Measurements from ENCODE around the gene DISP1.
"Not testable (repeated sequence)": the region's sequence is repeated elsewhere in the genome, so short reads cannot be mapped to it uniquely, and the experiment has no call there.

DISP1 gene

DNA sequence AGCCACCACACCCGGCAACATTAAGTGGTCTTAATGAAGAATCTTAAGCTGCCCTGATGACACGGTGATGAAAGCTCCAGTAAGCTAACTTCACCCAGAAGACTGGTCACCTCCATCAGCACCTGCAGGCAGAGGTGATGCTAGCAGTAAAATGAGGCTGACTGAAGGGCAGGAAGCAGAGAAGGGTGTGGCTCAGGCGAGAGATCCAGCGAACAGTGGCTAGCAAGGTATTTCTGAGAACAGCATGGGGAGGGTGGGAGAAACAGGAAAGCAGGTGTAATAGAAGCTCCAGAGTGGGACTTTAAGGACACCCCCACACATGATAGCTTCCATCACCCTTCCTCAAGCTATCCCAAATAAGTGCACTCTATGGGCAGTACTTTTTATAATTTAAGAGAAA is 15.9 kb upstream of the DISP1 start:
- DNase-seq: no peak

DNA sequence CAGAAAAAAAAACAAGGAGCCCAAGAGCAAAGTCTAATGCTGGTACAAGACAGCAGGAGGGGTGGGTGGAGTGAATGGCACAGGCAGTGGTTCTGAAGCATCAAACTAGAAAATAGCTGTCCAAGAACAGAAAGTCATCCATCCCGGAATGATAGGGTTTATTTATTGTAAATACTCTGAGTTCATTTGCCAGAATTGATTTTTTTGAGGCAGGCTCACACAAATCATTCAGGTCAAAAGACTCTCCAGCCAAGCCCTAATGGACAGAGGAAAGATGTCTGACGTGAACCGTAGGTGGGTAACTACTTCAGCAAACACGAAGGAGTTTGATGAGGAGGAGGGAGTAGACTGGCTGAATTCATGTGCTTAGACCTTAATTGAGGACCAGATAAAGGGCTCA is 13.8 kb upstream of the DISP1 start:
- no peak for DNase-seq

GRCh38 chr1:222811671-222812070 is 3.2 kb upstream of the DISP1 start:
- DNase-seq: no peak

DNA sequence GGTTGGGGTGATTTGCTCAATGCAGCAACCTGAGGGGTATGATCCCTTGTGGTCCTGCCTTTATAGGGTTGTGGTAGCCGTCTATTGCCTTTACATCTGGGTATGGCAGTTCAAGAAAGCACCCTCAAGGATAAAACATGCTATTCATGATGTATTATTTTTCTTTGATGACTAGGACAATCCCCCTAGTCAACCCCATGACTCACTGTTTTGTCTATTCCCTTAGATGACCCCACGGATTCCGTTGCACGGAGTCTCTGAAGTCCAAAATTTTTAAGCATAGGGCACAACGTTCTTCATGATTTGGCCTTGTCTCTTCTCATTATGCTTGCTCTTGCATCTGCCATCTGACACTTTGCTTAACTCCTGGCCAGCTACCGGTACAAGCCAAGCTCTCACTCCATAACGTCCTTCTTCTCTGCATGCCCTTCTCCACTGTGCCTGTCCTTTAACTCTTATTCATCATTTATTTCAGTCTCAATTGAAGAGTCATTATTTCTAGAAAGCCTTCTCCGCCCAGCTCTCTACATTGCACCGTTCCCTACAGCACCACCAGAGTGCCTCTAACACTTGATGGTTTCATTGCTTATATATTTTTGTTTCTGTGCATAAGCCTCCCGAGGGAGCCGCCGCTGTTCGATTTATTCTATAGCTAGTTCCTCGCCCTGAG is 838 bp upstream of the DISP1 start:
- no peak for DNase-seq

DNA sequence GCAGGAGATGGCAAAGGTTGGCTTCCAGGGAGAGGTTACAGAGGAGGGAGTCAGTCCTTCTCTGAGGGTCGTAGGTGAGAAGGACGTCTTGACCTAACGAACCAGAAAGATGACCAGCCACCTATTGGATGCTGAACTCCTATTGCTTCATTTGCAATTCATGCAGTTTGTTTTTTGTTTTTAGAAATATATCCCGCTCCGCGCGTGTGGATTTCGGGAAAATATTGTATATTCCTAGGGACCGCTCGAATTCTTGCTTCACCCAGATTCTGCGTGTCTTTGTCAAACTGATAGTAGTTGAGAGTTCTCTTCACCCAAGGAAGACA is 564 bp downstream of the DISP1 start:
- DNase-seq: no peak

DNA sequence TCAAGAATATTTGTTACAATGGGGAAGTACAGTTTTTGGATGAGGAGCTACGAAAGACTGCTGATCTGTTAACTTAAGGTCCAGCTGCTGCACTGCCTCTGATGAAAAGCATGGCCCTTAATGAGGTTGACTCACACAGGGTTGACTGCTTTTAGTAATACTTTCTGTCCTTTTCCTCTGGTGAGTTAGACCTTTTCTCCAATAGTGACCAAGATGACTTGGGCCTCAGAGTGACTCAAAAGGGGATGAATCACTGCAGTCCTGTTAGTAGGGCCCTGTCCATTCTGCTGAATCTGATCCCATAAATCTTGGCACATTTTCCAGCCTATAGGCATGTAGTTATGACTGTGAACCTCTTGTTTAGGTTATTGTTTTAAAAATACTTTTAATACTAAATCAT is 2.7 kb downstream of the DISP1 start:
- no peak for DNase-seq

GRCh38 chr1:222818171-222818570 is 3.3 kb downstream of the DISP1 start:
- no peak for DNase-seq

- DNase-seq: no peak
Observed at GRCh38 chr1:222820171-222820712, 5.4 kb downstream of the DISP1 start.

- no peak for DNase-seq
Observed at GRCh38 chr1:222821239-222821638, 6.4 kb downstream of the DISP1 start.

DNA sequence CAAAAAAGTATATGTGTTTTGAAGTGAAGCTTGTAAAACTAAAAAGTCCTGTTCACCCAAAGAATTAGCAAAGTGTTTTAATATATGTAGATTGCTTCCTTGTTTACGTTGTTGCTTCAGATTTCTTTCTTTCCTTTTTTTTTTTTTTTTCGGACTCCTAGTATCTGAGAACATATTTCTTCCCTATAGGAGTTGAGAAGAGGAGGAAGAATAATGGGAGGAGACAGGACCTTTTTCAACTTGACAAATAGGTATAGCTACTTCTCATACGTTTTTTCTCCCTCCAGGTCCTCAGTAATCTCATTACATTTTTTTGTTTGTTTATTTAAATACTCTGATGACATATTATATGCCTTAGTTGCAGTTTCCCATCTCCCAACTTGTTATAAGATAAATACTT is 8.9 kb downstream of the DISP1 start:
- DNase-seq: no peak

GRCh38 chr1:222824641-222825040 is 9.8 kb downstream of the DISP1 start:
- no peak for DNase-seq

GRCh38 chr1:222828939-222829338 is 14.1 kb downstream of the DISP1 start:
- no peak for DNase-seq

DNA sequence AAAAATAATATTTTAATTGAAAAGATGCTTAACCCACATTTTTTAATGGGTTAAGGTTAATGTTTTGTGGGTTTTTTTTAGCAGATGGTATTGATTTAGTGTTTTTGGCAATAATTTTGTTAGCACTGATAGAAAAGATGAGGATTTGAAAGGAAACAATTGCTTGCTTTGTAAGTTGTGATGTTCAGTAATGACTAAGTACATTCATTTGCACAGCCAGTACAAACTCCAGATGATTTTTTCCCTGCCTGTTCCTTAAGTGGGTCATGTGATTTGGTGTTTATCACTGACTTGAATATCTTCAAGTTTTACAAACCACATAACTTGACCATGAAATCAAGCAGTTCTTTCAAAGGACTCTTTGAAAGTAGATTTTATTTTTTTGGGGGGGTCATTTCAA is 15.0 kb downstream of the DISP1 start:
- DNase-seq: no peak

GRCh38 chr1:222833356-222833876 is 18.6 kb downstream of the DISP1 start:
- DNase-seq: no peak

DNA sequence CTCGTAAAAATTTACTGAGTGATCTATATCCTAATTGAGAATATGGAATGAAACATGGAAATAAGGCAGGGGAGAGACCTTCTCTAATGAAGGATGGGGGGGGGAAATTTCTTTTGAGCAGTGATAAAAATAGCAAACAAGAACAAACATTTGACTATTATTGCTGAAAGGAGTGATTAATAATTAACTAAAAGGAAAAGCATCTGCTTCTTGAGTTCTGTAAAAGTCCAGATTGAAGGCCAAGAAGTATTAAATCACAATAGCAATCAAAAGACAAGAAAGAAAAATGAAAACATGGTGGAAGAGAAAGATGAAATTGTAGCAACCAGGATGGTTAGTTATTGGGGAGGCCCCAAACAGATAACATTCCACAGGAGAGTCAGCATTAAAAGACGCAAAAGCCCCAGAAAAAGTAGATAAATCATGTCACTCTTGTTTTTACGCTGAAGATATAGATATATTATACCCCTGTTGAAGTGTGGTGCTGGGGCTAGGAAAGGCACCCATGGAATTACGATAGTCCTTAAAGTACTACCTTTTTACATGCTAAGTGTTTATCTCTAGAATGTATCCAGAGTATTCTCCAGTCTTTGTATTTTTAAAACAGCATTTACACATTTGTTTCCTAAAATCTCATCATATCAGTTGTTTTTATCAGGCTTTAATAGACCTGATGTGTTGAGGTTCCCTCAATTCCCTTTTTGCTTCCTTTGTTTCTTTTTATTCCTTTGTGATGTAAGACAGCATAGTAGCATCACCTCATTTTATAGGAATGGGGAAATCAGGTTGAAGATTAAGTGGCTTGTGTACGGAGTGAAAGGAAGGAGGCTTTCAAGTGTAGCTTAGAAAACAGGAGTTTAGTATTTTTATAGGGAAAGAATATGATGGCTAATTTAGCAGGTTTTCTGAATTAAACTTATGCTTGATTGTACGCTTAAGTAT is 28.9 kb downstream of the DISP1 start:
- DNase-seq: no peak

DNA sequence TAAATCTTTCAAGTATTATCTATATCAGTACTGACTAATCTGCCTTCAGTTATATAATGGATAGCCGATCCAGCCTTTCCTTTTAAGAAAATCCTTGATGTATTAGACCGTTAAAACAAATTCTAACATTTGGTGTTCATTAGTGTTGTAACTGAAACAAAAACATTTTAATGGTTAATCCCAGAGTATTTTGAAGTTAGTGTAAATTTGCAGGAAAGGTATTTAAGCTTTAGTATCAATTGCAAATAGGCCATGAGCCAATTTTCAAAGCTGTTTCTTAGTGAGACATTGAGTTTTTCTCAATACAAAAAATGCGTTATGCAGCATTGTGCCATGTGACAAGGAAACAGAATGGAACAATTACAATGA is 29.6 kb downstream of the DISP1 start:
- DNase-seq: no peak

- DNase-seq: no peak
Observed at GRCh38 chr1:222845763-222846162, 30.9 kb downstream of the DISP1 start.

DNA sequence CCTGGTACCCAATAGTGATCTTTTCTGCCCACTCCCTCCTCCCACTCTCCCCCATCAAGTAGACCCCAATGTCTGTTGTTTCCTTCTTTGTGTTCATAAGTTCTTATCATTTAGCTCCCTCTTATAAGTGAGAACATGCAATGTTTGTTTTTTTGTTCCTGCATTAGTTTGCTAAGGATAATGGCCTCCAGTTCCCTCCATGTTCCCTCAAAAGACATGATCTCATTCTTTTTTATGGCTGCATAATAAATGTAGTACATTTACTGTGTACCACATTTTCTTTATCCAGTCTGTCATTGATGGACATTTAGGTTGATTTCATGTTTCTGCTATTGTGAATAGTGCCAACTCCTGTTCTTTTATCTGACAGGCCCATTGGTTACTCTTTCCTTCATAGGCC is 35.7 kb downstream of the DISP1 start:
- not testable (repeated sequence) for DNase-seq

DNA sequence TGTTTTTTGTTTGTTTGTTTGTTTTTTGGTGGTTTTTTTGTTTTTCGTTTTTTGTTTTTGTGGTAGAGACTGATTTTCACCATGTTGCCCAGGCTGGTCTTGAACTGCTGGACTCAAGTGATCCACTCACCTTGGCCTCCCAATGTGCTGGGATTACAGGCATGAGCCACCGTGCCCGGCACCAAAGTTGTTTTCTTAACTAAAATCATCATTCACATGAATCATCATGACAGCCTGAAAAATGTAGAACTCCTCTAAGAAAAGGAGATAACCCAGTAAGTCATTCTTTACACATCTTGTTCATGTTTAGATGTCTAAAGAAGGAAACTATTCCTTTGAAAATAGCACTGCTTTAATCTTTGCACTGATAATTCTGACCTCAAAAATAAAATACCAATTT is 37.5 kb downstream of the DISP1 start:
- DNase-seq: no peak

DNA sequence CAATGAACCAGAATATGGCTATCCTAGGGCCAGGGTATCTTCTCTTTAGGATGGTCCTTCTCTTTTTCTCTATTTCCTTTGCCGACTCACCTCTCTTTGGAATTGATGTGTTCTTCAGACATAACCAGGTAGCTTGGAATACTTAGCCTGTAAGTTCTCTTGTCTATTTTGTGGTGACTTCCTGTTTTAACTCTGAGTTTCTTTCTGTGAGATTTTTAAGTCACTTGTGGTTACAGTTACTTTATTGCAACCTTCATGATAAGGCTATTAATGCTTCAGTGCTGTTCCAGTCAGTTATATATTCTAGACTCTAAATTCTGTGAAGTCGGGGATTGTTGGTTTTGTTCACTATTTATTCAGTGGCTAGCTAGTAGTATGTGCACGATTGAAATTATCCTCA is 46.2 kb downstream of the DISP1 start:
- no peak for DNase-seq
